IMR-90 (cell line): ENCODE results near the gene NFIX. TPM values are rescaled to one million over a fixed set of nuclear protein-coding genes. Genes with fewer than 3 reads are reported as not detected.

ENCODE experiments used
- ATAC-seq: fragments of 200-7000 bp; cut with Tn5 transposase; 2 replicates; pipeline ENCODE4 v1.9.1; 2020; ENCODE audit warnings: low read depth, mild to moderate bottlenecking, moderate library complexity
- BruUV-seq: library from RNA; stranded (reverse); fragments of 400-500 nt; replicated peaks from 2 replicates; lab custom pipeline; 2021; lab: Mats Ljungman, UMichigan
- CTCF ChIA-PET: fragments of 300-600 bp; formaldehyde crosslinking; extraction: SDS; loops from one replicate; lab custom pipeline; 2021; ENCODE audit warnings: antibody characterized with exemption; lab: Yijun Ruan, JAX
- POLR2A ChIA-PET: fragments of 300-600 bp; sonication (Branson Sonifier 250); formaldehyde crosslinking; loops from one replicate; lab custom pipeline; 2022; ENCODE audit warnings: antibody characterized with exemption; ENCODE audit not compliant: unreplicated experiment; lab: Charles Lee
- DNase-seq: peaks from one replicate; pipeline ENCODE4 v3.0.0; 2013
- H2AFZ ChIP-seq: replicated peaks from 2 replicates; pipeline ENCODE3; 2013; ENCODE audit warnings: low read length, mild to moderate bottlenecking; ENCODE audit not compliant: poor library complexity
- H2AK5ac ChIP-seq: 2 replicates; pipeline ENCODE4 v1.6.1; 2013; ENCODE audit warnings: low read depth, low read length, inconsistent platforms
- H2AK9ac ChIP-seq: replicated peaks from 2 replicates; pipeline ENCODE3; 2013; ENCODE audit warnings: mild to moderate bottlenecking, low read depth, low read length, moderate library complexity; ENCODE audit not compliant: poor library complexity
- H2BK120ac ChIP-seq: 2 replicates; pipeline ENCODE4 v1.6.1; 2013; ENCODE audit warnings: low read depth, low read length, inconsistent platforms
- H2BK15ac ChIP-seq: 3 replicates; pipeline ENCODE4 v1.6.1; 2013; ENCODE audit warnings: low read depth, low read length, inconsistent platforms
- H2BK20ac ChIP-seq: 2 replicates; pipeline ENCODE4 v1.6.1; 2013; ENCODE audit warnings: low read depth, mild to moderate bottlenecking, inconsistent platforms, low read length, moderate library complexity
- H2BK5ac ChIP-seq: 2 replicates; pipeline ENCODE4 v1.6.1; 2013; ENCODE audit warnings: mild to moderate bottlenecking, low read depth, low read length, inconsistent platforms; ENCODE audit not compliant: poor library complexity, severe bottlenecking
- H3K14ac ChIP-seq: replicated peaks from 2 replicates; pipeline ENCODE4 v1.6.1; 2013; ENCODE audit warnings: low read depth, low read length, inconsistent platforms
- H3K18ac ChIP-seq: 2 replicates; pipeline ENCODE4 v1.6.1; 2013; ENCODE audit warnings: low read depth, low read length, control low read depth
- H3K23ac ChIP-seq: 2 replicates; pipeline ENCODE4 v1.6.1; 2013; ENCODE audit warnings: low read depth, low read length, inconsistent platforms
- H3K27ac ChIP-seq: 2 replicates; pipeline ENCODE4 v1.5.1; 2013; ENCODE audit warnings: mild to moderate bottlenecking, control low read depth, low read length; ENCODE audit not compliant: insufficient read depth
- H3K27me3 ChIP-seq: 2 replicates; pipeline ENCODE4 v1.6.1; 2013; ENCODE audit warnings: low read length; ENCODE audit not compliant: control insufficient read depth, insufficient read depth
- H3K36me3 ChIP-seq: 2 replicates; pipeline ENCODE4 v1.6.1; 2013; ENCODE audit warnings: low read length, mixed read lengths; ENCODE audit not compliant: control insufficient read depth, insufficient read depth
- H3K4ac ChIP-seq: 2 replicates; pipeline ENCODE4 v1.6.1; 2013; ENCODE audit warnings: low read depth, low read length, inconsistent platforms
- H3K4me1 ChIP-seq: 2 replicates; pipeline ENCODE4 v1.6.1; 2013; ENCODE audit warnings: low read length, mixed read lengths; ENCODE audit not compliant: control insufficient read depth, insufficient read depth
- H3K4me2 ChIP-seq: 2 replicates; pipeline ENCODE4 v1.6.1; 2013; ENCODE audit warnings: low read depth, mild to moderate bottlenecking, control low read depth, low read length, moderate library complexity
- H3K4me3 ChIP-seq: 2 replicates; pipeline ENCODE4 v1.5.1; 2013; ENCODE audit warnings: low read depth, mild to moderate bottlenecking, control low read depth, low read length, moderate library complexity; ENCODE audit not compliant: insufficient read depth
- H3K56ac ChIP-seq: 2 replicates; pipeline ENCODE4 v1.6.1; 2013; ENCODE audit warnings: low read length, inconsistent platforms; ENCODE audit not compliant: insufficient read depth; ENCODE audit errors: extremely low read depth
- H3K79me1 ChIP-seq, 2 experiments: 2 replicates each; pipeline ENCODE4 v1.6.1; 2013; ENCODE audit warnings: low read length in 2 of 2, inconsistent platforms in 1 of 2, low read depth in 1 of 2
- H3K9ac ChIP-seq: 2 replicates; pipeline ENCODE4 v1.6.1; 2013; ENCODE audit warnings: low read depth, low read length, control low read depth
- H3K9me1 ChIP-seq: 2 replicates; pipeline ENCODE4 v1.6.1; 2013; ENCODE audit warnings: low read length, inconsistent platforms; ENCODE audit not compliant: insufficient read depth
- H3K9me3 ChIP-seq: 2 replicates; pipeline ENCODE4 v1.6.1; 2013; ENCODE audit warnings: low read length; ENCODE audit not compliant: control insufficient read depth, insufficient read depth
- H4K20me1 ChIP-seq: 2 replicates; pipeline ENCODE4 v1.6.1; 2013; ENCODE audit warnings: low read length, inconsistent platforms; ENCODE audit not compliant: insufficient read depth
- H4K5ac ChIP-seq: 2 replicates; pipeline ENCODE4 v1.6.1; 2013; ENCODE audit warnings: mild to moderate bottlenecking, low read depth, low read length, control low read depth
- H4K8ac ChIP-seq, 2 experiments: 2 replicates each; pipeline ENCODE4 v1.6.1; 2013; ENCODE audit warnings: low read depth in 2 of 2, low read length in 2 of 2, control low read depth in 1 of 2, inconsistent platforms in 1 of 2
- H4K91ac ChIP-seq: 2 replicates; pipeline ENCODE4 v1.6.1; 2013; ENCODE audit warnings: low read depth, low read length, inconsistent platforms; ENCODE audit not compliant: insufficient read depth
- BHLHE40 ChIP-seq: fragments of 150-350 bp; IDR thresholded peaks from 2 replicates; pipeline ENCODE4 v1.6.1; 2016; ENCODE audit warnings: mild to moderate bottlenecking, low read depth, low read length
- FOS ChIP-seq: fragments of 150-350 bp; IDR thresholded peaks from 2 replicates; pipeline ENCODE4 v1.6.1; 2016; ENCODE audit warnings: low read depth, low read length
- RAD21 ChIP-seq: IDR thresholded peaks from 2 replicates; pipeline ENCODE4 v1.6.1; 2012; ENCODE audit warnings: low read length, improper control_type of control experiment
- SMC3 ChIP-seq: fragments of 150-350 bp; IDR thresholded peaks from 2 replicates; pipeline ENCODE4 v1.6.1; 2016; ENCODE audit warnings: low read depth, mild to moderate bottlenecking, antibody characterized with exemption, low read length, moderate library complexity
- WGBS, 2 experiments: methylation state at CpG; one replicate each; pipeline versions ENCODE4 v1.1.5 to v1.1.7; 2013; ENCODE audit warnings: missing lambda C conversion rate in 2 of 2; ENCODE audit not compliant: insufficient read length in 1 of 2; ENCODE audit errors: extremely low coverage in 2 of 2; 5-methylcytosine and 5-hydroxymethylcytosine counted together
- dilution Hi-C: fragments of 300-500 bp; cut with HindIII; formaldehyde crosslinking; loops from one replicate; pipeline ENCODE4 v1.14.3; 2018; ENCODE audit warnings: low sequenced_read_pairs; ENCODE audit not compliant: unreplicated experiment
- in situ Hi-C: fragments of 300-500 bp; cut with MboI; formaldehyde crosslinking; loops from 3 replicates; pipeline ENCODE4 v1.14.3; 2019; ENCODE audit warnings: low sequenced_read_pairs, inconsistent platforms, mixed read lengths
- intact Hi-C: fragments of 100-400 bp; cut with micrococcal nuclease; formaldehyde crosslinking; loops from 2 replicates; pipeline ENCODE4 v1.10.0; 2022
- polyA plus RNA-seq, 3 experiments: library from polyadenylated mRNA; depleted of rRNA; stranded (reverse); fragments of >200 nt; gene quantifications; 2 replicates each; pipeline ENCODE4 v1.2.3, GENCODE V29; 2012; ENCODE audit warnings: low replicate concordance in 1 of 3
- total RNA-seq: library from RNA; depleted of rRNA; stranded (reverse); fragments of >200 nt; gene quantifications from 2 replicates; pipeline ENCODE4 v1.2.3, GENCODE V29; 2012

The NFIX gene
- total and polyA plus RNA-seq, 2 of the 4 experiments (the other 2 are of a cell fraction): 10.2 to 47.7 TPM

DNA sequence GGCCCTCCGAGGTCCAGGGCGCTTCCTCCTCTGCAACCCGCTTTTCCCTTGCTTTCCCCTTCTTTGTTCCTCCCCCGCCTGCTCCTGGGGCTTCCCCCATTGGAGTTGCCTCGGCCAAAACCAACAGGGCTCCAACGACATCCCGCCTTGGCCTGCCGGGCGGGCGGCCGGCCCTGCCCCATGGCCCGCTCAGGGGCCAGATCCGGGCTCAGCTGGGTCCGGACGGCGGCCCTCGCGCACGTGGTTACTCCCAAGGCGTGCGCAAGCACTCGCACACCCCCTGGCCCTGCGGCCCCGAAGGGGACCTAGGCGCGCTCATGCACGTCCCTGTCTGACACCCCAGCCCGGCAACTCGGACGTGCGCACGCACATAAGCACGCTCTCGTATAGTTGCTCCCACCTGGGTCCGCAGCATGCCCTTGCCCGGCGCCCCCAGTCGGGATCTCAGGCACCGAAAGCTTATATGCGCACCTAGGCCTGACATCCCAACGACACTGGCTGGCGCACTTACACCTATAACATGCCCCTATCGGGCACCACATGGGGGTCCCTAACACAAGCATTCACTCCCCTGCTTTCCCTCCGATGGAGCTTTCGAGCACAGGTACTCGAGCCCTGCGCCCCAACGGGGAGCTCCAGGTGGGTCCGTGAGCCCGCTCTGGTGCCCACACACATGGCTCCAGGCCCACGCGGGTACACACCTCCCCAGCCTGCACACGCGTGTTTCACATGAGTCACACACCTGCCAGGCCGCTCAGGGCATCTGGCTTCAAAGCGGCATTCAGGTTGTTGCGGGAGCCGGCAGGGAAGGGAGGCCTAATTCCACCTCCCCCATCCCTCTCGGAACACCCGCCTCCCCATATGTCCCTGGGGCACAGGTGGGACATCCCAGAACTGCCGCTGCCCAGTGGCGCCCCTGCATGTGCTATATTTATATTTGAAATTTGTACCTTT lies 15.0 kb downstream of the NFIX start:
- Histone ChIP-seq H2AFZ (no peak overlapping the region), H3K14ac (no peak overlapping the region), H3K27me3 (no peaks in the 10 kb centered on the region), H3K56ac (no peak overlapping the region), H2BK5ac (no peak overlapping the region), H3K27ac (no peak overlapping the region), H4K8ac (no peak overlapping the region), H2BK120ac (no peak overlapping the region), H3K4me1 (peaks cover 12% of the 10 kb centered on the region; the same call in 1 of the 2 replicates), H3K18ac (no peak overlapping the region), H2BK15ac (no peak overlapping the region), H3K4ac (no peak overlapping the region), H3K9me3 (no peaks in the 10 kb centered on the region), H2AK9ac (no peak overlapping the region), H4K91ac (no peak overlapping the region), H2AK5ac (no peak overlapping the region), H3K36me3 (peaks cover 6% of the 10 kb centered on the region), H3K9ac (no peak overlapping the region), H4K5ac (no peak overlapping the region), H3K79me1 (peaks cover 19 to 63% of the 10 kb centered on the region in 2 experiments), H3K4me2 (no peak overlapping the region), H3K4me3 (no peak overlapping the region), H4K20me1 (peaks cover 31% of the 10 kb centered on the region), H2BK20ac (no peak overlapping the region), H3K23ac (no peak overlapping the region), H3K9me1 (peaks cover 4% of the 10 kb centered on the region; the same call in 1 of the 2 replicates)
- BruUV-seq: no TSS peak
- ATAC-seq: no peak
- 88% methylated on average over 39 of the region's 62 CpGs; no CpG with 5 or more reads in 1 of the 2 experiments for WGBS, 2 experiments
- TF ChIP-seq FOS: no peak
- TF ChIP-seq SMC3: no peak
- TF ChIP-seq RAD21: no peak
- TF ChIP-seq BHLHE40: no peak
- dilution Hi-C loops: no loop called here
- intact Hi-C loops: no loop called here
- in situ Hi-C loops: no loop called here
- DNase-seq: no peak
- ChIA-PET CTCF (no interaction called here), POLR2A (no interaction called here)
